Thoracic aorta (tissue), 2 donors: ENCODE data around the gene FBXW2. TPM values are rescaled to one million over a fixed set of nuclear protein-coding genes. Genes with fewer than 3 reads are reported as not detected.
A peak's percentile ranks its signal among the peaks of the same experiment; 100 is the strongest.

Experiments
- ATAC-seq: fragments of 150-250 bp; one replicate; pipeline ENCODE4 v1.8.0; 2017; ENCODE audit warnings: low read depth; ENCODE audit not compliant: insufficient number of reproducible peaks, low FRiP score
- DNase-seq: peaks from one replicate; pipeline ENCODE4 v3.0.0-alpha.2; 2020; ENCODE audit warnings: low spot score
- H3K27ac ChIP-seq, 2 donors: fragments of 200-600 bp; sonication (generic); 1 replicate in 1 of 2; 2 replicates in 1 of 2; pipeline ENCODE4 v1.5.1; 2016; ENCODE audit warnings: mild to moderate bottlenecking in 2 of 2, moderate library complexity in 2 of 2
- H3K27me3 ChIP-seq: fragments of 200-600 bp; sonication (generic); replicated peaks from 2 replicates; pipeline ENCODE4 v1.6.0; 2016; ENCODE audit warnings: mild to moderate bottlenecking; ENCODE audit not compliant: insufficient read depth
- H3K36me3 ChIP-seq: fragments of 200-600 bp; sonication (generic); one replicate; pipeline ENCODE4 v1.5.1; 2016
- H3K4me1 ChIP-seq, 2 donors: fragments of 200-600 bp; sonication (generic); 1 replicate in 1 of 2; 2 replicates in 1 of 2; pipeline versions ENCODE4 v1.5.1 to v1.6.0; 2016; ENCODE audit warnings: low read depth in 2 of 2, mild to moderate bottlenecking in 1 of 2; ENCODE audit not compliant: control insufficient read depth in 1 of 2
- H3K4me3 ChIP-seq: fragments of 200-600 bp; sonication (generic); 2 replicates; pipeline ENCODE4 v1.5.1; 2016; ENCODE audit warnings: mild to moderate bottlenecking
- H3K9me3 ChIP-seq: fragments of 200-600 bp; sonication (generic); 2 replicates; pipeline ENCODE4 v1.5.1; 2016
- total RNA-seq, 2 donors: library from RNA; depleted of rRNA; stranded (reverse); fragments of >200 nt; gene quantifications; one replicate each; pipeline versions ENCODE4 v1.1.0 to v1.2.3, GENCODE V29; 2016
- TF ChIP-seq, protein P1 (sequence below): fragments of 200-600 bp; sonication (generic); IDR thresholded peaks from one replicate; pipeline ENCODE4 v1.5.1; 2019; ENCODE audit warnings: antibody characterized with exemption

Gene FBXW2
- total RNA-seq, 2 donors from 2014 or later, result 41.7 to 79.7 TPM

DNA sequence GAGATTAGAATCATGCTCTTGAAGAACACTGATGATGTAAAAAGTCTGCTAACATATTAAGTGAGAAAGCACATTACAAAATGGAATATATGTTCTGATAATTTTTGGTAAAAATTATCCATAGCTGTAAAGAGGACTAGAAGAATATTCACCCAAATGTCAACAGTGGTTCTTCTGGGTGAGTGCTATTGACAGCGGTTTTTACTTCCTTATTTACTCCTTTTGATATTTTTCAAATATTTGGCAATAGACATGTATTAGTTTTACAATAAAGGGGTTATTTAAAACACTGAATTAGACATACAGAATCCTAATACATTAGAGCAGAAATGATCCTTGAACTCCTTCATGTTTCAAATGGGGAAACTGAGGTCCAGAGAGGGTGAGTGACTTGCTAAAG is 52.0 kb downstream of the FBXW2 start:
- no peak overlapping the region for H3K4me3 ChIP-seq
- ATAC-seq (no peak), DNase-seq (no peak)
- no peak overlapping the region for H3K27ac ChIP-seq
- TF ChIP-seq, protein P1, sequence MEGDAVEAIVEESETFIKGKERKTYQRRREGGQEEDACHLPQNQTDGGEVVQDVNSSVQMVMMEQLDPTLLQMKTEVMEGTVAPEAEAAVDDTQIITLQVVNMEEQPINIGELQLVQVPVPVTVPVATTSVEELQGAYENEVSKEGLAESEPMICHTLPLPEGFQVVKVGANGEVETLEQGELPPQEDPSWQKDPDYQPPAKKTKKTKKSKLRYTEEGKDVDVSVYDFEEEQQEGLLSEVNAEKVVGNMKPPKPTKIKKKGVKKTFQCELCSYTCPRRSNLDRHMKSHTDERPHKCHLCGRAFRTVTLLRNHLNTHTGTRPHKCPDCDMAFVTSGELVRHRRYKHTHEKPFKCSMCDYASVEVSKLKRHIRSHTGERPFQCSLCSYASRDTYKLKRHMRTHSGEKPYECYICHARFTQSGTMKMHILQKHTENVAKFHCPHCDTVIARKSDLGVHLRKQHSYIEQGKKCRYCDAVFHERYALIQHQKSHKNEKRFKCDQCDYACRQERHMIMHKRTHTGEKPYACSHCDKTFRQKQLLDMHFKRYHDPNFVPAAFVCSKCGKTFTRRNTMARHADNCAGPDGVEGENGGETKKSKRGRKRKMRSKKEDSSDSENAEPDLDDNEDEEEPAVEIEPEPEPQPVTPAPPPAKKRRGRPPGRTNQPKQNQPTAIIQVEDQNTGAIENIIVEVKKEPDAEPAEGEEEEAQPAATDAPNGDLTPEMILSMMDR, result no peak
- no peaks in the 10 kb centered on the region for H3K9me3 ChIP-seq
- no peaks in the 10 kb centered on the region for H3K36me3 ChIP-seq
- H3K4me1 ChIP-seq, result peaks cover 0 to 2% of the 10 kb centered on the region in 2 donors
- no peaks in the 10 kb centered on the region for H3K27me3 ChIP-seq

DNA sequence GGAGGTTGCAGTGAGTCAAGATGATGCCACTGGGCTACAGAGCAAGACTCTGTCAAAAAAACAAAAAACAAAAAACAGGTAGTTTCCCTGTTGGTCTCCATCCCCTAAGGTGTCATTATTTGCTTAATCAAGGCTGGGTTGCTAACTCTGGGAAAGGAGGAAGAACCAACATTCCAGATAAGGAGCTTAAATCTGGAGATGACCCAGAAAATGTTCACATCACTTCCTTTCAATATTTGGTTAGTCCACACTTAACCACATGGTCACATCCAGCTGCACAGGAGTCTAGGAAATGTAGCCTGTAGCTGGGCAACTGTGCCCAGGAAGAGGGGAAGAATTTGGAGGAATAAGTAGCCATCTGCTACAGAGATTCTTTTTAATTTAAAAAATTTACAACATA is 53.1 kb downstream of the FBXW2 start:
- no peak overlapping the region for H3K4me3 ChIP-seq
- H3K9me3 ChIP-seq, result no peaks in the 10 kb centered on the region
- TF ChIP-seq, protein P1, result no peak
- ATAC-seq (no peak), DNase-seq (no peak)
- H3K36me3 ChIP-seq, result no peaks in the 10 kb centered on the region
- H3K4me1 ChIP-seq, result peaks cover 7 to 12% of the 10 kb centered on the region in 2 donors
- H3K27ac ChIP-seq, result no peak overlapping the region
- no peaks in the 10 kb centered on the region for H3K27me3 ChIP-seq

DNA sequence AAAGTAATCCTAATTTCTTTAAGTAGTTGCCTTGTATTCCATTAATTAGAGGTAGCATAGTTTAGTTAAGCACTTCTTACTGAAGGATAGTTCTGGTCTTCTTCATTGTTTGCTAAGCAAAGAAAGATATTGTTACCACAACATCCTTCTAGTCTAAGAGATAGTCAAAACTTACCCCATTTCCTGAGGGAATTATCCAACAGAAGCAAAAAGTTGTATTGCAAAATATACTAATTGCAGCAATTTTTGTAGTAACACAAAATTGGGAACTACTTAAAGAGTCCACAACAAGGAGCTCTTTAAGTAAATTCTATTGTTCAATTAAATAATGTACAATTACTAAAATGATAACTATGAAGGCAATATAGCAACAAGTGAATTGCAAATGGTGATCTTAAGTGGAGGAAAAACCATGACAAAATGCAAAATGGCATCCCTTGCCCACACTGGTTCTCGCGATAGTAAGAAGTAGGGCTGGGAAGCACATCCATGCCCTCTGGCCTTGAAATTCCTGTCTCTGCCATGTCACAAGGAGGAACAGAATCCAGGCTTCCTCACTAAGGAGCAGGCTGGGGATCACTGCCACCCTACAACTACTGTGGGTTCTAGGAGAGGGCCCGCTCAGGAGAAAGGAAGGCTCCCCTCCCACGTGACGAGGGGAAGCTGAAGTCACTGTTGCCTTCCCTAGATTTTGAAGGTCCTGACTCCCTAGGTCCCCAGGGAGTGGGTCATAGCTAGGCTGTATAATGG is 55.6 kb downstream of the FBXW2 start:
- DNase-seq (no peak), ATAC-seq (no peak)
- Histone ChIP-seq H3K4me3 (no peak overlapping the region), H3K9me3 (no peaks in the 10 kb centered on the region), H3K27me3 (no peaks in the 10 kb centered on the region), H3K36me3 (no peaks in the 10 kb centered on the region), H3K4me1 (peaks cover 22 to 37% of the 10 kb centered on the region in 2 donors), H3K27ac (no peak overlapping the region)
- TF ChIP-seq, protein P1, result no peak

DNA sequence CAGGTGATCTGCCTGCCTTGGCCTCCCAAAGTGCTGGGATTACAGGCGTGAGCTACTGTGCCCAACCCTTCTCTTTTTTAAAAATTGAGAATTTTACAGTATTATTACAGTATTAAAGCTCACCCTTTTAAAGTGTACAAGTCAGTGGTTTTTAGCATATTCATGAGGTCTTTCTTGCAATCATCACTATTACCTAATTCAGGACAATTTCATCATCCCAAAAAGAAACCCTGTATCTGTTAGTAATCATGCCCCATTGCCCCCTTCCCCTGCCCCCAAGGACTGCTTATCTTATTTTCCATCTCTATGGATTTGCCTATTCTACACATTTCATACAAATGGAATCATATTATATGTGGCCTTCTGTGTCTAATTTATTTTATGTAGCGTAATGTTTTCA is 56.3 kb downstream of the FBXW2 start:
- no peak for ATAC-seq
- H3K4me1 ChIP-seq, result peaks cover 28 to 44% of the 10 kb centered on the region in 2 donors

DNA sequence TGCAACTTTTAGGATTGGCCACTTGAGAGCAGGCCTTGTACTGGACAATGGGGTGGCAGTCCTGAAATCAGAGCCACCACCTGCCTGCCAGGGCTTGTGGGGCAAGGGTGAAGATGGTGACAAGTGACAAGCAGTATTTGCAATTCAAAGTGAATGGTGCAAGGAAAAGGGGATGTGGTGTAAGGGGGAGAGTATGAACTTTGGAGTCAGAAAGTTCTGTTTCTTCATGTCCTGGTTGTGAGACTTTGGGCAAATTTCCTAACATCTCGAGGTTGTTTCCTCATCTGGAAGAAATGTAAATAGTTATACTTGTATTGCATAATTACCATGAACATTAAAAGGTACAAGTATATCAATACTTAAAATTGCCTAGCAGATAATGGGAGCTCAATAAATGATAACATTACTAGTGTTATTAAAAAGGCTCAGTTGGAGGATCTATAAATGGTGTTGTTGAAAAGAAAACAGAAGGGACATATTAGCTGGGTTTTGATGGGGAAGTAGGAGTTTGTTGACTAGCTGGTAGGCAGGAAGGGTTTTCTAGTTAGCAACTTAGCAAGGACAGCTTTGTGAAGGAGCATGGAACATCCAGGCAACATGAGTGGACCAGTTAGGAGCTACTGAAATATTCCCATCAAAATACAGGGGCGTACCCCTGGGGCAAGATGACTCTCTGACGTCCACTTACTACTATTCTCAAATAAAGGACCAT is 57.6 kb downstream of the FBXW2 start:
- Histone ChIP-seq H3K27me3 (no peaks in the 10 kb centered on the region), H3K4me3 (no peak overlapping the region), H3K4me1 (peaks cover 39 to 57% of the 10 kb centered on the region in 2 donors), H3K27ac (peak overlapping the region; percentile 58 to 66), H3K9me3 (no peaks in the 10 kb centered on the region), H3K36me3 (no peaks in the 10 kb centered on the region)
- no peak for ATAC-seq
- TF ChIP-seq, protein P1, result no peak
- DNase-seq, result no peak

More for the DNA sequence above, 56.3 kb downstream of the FBXW2 start:
- no peaks in the 10 kb centered on the region for H3K9me3 ChIP-seq
- no peak overlapping the region for H3K27ac ChIP-seq
- TF ChIP-seq, protein P1, result no peak
- H3K36me3 ChIP-seq, result no peaks in the 10 kb centered on the region
- H3K4me3 ChIP-seq, result no peak overlapping the region
- no peaks in the 10 kb centered on the region for H3K27me3 ChIP-seq
- DNase-seq, result no peak
